Heart left ventricle (tissue), 16 donors: ENCODE measurements around the gene LAMB3. TPM values are rescaled to one million over a fixed set of nuclear protein-coding genes. Genes with fewer than 3 reads are reported as not detected.

ENCODE experiments used
- ATAC-seq, 4 donors: fragments of 200-7000 bp; cut with Tn5 transposase; one replicate each; pipeline ENCODE4 v1.9.1; 2020 to 2022; ENCODE audit warnings: moderate library complexity in 4 of 4, mild to moderate bottlenecking in 3 of 4, moderate number of reproducible peaks in 1 of 4
- DNase-seq, 5 donors: peaks; one replicate each; pipeline ENCODE4 v3.0.0-alpha.2; 2020
- H3K27ac ChIP-seq, 12 donors: fragments of 200-600 bp; sonication (generic) in 4 of 12; one replicate each; pipeline versions ENCODE4 v1.5.0 to v1.8.0; 2016 to 2022; ENCODE audit warnings: mild to moderate bottlenecking in 2 of 12
- H3K27me3 ChIP-seq, 9 donors: fragments of 200-600 bp; sonication (generic) in 2 of 9; one replicate each; pipeline versions ENCODE4 v1.5.1 to v1.8.0; 2016 to 2022; ENCODE audit warnings: mild to moderate bottlenecking in 3 of 9
- H3K36me3 ChIP-seq, 9 donors: fragments of 200-600 bp; sonication (generic) in 2 of 9; one replicate each; pipeline versions ENCODE4 v1.5.0 to v1.8.0; 2018 to 2022; ENCODE audit warnings: mild to moderate bottlenecking in 2 of 9
- H3K4me1 ChIP-seq, 12 donors: fragments of 200-600 bp; sonication (generic) in 4 of 12; one replicate each; pipeline versions ENCODE4 v1.5.0 to v1.8.0; 2016 to 2022; ENCODE audit warnings: mild to moderate bottlenecking in 3 of 12
- H3K4me3 ChIP-seq, 12 donors: fragments of 200-600 bp; sonication (generic) in 4 of 12; one replicate each; pipeline versions ENCODE4 v1.5.0 to v1.8.0; 2017 to 2022; ENCODE audit warnings: mild to moderate bottlenecking in 9 of 12, moderate library complexity in 4 of 12
- H3K9me3 ChIP-seq, 12 donors: fragments of 200-600 bp; sonication (generic) in 4 of 12; one replicate each; pipeline versions ENCODE4 v1.5.0 to v1.8.0; 2016 to 2022; ENCODE audit warnings: mild to moderate bottlenecking in 1 of 12
- POLR2A ChIP-seq, 2 donors: fragments of 450-650 bp; IDR thresholded peaks; one replicate each; pipeline ENCODE4 v1.6.1; 2017; ENCODE audit warnings: antibody characterized with exemption in 2 of 2, mild to moderate bottlenecking in 2 of 2, moderate library complexity in 2 of 2
- WGBS, 4 donors: extraction: QIAGEN DNeasy Blood & Tissue Kit in 2 of 4; methylation state at CpG; one replicate each; pipeline versions ENCODE4 v1.1.5 to v1.1.7; 2013 to 2018; 5-methylcytosine and 5-hydroxymethylcytosine counted together
- intact Hi-C, 10 donors: fragments of 100-400 bp; cut with DNase I; formaldehyde crosslinking; loops; one replicate each; pipeline versions ENCODE4 v1.11.1 to v1.14.2; 2022
- polyA plus RNA-seq, 2 donors: library from polyadenylated mRNA; stranded (reverse); fragments of 200-250 nt; gene quantifications; one replicate each; pipeline ENCODE4 v1.2.3, GENCODE V29; 2013
- total RNA-seq, 9 donors: library from RNA; depleted of rRNA in 2 of 9; stranded (reverse); fragments of >200 nt in 2 of 9; fragmentation: NEBNext Ultra II Directional in 3 of 9; extraction: Animal tissue kit (Norgen Biotek cat#: 25700) in 3 of 9; gene quantifications; one replicate each; pipeline versions ENCODE4 v1.1.0 to v1.2.4, GENCODE V29; 2016 to 2023
- TF ChIP-seq, protein P1 (sequence below), 12 donors: fragments of 200-600 bp; sonication (generic) in 4 of 12; IDR thresholded peaks; one replicate each; pipeline versions ENCODE4 v1.5.0 to v1.8.0; 2018 to 2022; ENCODE audit warnings: antibody characterized with exemption in 12 of 12, mild to moderate bottlenecking in 5 of 12
- donor health status: ischemic (EF 13 %, LVEDD 7.1; RV severe dilation, severe dysfunction).
- donor health status: healthy with polysubstance abuse.
- donor health status: DM: no; HTN: yes; CAD: no.
- donor health status: DM: no; HTN: no; CAD: no.
- donor health status: ischemic (EF 25% LVEDD 6.9; RV normal size, moderate dysfunction).
- donor health status: ischemic (EF 25% LVEDD 5.7; RV mildly dilated, moderate dysfunction).
- donor health status: healthy.
- donor health status: DM: yes; HTN: yes; CAD: no.
- donor health status: ischemic (EF 35%, LVEDD 5.7; RV mildly dilated, moderate dysfunction).
- donor health status: nonischemic (EF 11% LVEDD 7.7; RV severe dilation, severe dysfunction).
- donor health status: DM: yes; HTN: yes; CAD: no.
- donor health status: PGD.
- donor health status: ischemic (EF 29% LVEDD 5.4; RV normal size, mild dysfunction).
- donor health status: nonischemic (EF 23%, LVEDD 6.1; RV moderate dilation, normal function).

The LAMB3 gene
- total and polyA plus RNA-seq, 11 donors: 0.83 to 7.4 (median 3.6) TPM

DNA sequence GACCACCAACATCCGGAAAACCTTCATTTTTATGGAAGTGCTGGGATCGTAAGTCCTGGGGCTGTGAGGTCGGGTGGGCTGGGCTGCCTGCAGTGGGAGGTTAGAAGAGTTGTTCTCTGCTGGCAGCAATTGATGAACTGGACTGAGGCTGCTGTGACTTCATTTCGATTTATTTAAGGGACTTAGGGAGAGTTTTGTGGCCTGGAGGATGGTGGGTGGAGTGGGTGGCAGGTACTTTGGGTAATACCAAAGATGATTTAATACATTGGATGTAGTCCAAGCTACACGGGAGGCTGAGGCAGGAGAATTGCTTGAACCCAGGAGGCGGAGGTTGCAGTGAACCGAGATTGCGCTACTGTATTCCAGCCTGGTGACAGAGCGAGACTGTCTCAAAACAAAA lies 57.2 kb downstream of the LAMB3 start:
- Histone ChIP-seq H3K27me3 (no peaks in the 10 kb centered on the region), H3K27ac (no peak overlapping the region), H3K36me3 (no peaks in the 10 kb centered on the region), H3K9me3 (no peaks in the 10 kb centered on the region), H3K4me3 (no peak overlapping the region), H3K4me1 (peaks cover 0 to 3% (median 0%) of the 10 kb centered on the region in 12 donors)
- intact Hi-C loops: no loop called here
- no peak for TF ChIP-seq POLR2A (IDR thresholded peaks at IDR 0.05)
- TF ChIP-seq, protein P1, sequence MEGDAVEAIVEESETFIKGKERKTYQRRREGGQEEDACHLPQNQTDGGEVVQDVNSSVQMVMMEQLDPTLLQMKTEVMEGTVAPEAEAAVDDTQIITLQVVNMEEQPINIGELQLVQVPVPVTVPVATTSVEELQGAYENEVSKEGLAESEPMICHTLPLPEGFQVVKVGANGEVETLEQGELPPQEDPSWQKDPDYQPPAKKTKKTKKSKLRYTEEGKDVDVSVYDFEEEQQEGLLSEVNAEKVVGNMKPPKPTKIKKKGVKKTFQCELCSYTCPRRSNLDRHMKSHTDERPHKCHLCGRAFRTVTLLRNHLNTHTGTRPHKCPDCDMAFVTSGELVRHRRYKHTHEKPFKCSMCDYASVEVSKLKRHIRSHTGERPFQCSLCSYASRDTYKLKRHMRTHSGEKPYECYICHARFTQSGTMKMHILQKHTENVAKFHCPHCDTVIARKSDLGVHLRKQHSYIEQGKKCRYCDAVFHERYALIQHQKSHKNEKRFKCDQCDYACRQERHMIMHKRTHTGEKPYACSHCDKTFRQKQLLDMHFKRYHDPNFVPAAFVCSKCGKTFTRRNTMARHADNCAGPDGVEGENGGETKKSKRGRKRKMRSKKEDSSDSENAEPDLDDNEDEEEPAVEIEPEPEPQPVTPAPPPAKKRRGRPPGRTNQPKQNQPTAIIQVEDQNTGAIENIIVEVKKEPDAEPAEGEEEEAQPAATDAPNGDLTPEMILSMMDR (IDR thresholded peaks at IDR 0.05): no peak
- ATAC-seq (no peak), DNase-seq (no peak)
- 69 to 82% (median 74%) methylated on average over 9 of the region's 9 CpGs for WGBS, 4 donors

DNA sequence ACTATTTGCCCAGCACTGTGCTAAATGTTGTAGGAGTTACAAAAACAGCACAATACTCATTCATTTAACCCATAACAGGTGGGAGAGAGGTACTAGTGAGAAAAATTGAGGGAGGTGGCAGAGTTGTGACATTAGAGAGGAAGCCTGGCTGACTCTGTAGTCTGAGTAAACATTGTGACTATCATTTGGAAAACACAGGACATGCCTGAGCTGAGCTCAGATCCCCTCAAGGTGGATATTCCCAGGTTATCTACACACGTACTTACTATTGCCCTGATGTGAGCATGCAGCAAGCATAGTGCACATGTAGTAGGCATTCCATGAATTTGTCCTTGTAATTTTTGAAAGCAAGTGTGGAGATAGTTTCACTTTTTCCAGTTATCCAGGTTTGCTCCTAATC lies 57.8 kb downstream of the LAMB3 start:
- TF ChIP-seq, protein P1 (IDR thresholded peaks at IDR 0.05): no peak
- no peak for TF ChIP-seq POLR2A (IDR thresholded peaks at IDR 0.05)
- no peak overlapping the region for H3K4me3 ChIP-seq
- H3K27me3 ChIP-seq: no peaks in the 10 kb centered on the region
- no peak for DNase-seq
- no peak for ATAC-seq
- intact Hi-C loops: loop anchor here in 4 of 10 donors (5.0 kb wide), 1 partner anchor 33 kb away; no protein-coding TSS in a partner anchor
- H3K36me3 ChIP-seq: no peaks in the 10 kb centered on the region
- H3K4me1 ChIP-seq: peaks cover 0 to 3% (median 0%) of the 10 kb centered on the region in 12 donors
- no peaks in the 10 kb centered on the region for H3K9me3 ChIP-seq
- 62 to 86% (median 81%) methylated on average over 1 of the region's 1 CpG for WGBS, 4 donors
- H3K27ac ChIP-seq: no peak overlapping the region

DNA sequence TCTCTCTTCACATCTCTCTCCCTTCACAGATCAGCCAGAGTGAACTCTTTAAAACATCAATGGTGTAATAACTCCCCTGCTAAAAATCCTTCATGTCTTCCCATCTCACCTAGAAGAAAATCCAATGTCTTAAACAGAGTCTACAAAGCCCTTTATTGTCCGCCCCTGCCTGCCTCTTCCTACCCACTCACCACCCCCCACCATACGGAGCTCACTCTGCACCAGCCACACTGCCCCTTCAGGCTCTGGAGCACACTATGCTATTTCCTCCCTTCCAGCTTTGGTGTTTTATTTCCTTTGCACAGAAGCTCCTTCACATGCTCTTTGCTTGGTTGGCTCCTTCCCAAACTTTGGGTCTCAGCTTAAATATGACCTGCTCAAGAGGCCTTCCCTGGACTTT lies 58.5 kb downstream of the LAMB3 start:
- ATAC-seq (no peak), DNase-seq (no peak)
- Histone ChIP-seq H3K27ac (no peak overlapping the region), H3K9me3 (no peaks in the 10 kb centered on the region), H3K4me1 (peaks cover 0 to 3% (median 0%) of the 10 kb centered on the region in 12 donors), H3K27me3 (no peaks in the 10 kb centered on the region), H3K36me3 (no peaks in the 10 kb centered on the region), H3K4me3 (no peak overlapping the region)
- 62 to 75% (median 71%) methylated on average over 2 of the region's 2 CpGs for WGBS, 4 donors
- intact Hi-C loops: loop anchor here in 4 of 10 donors (5.0 kb wide), 1 partner anchor 34 kb away; no protein-coding TSS in a partner anchor
- TF ChIP-seq POLR2A (IDR thresholded peaks at IDR 0.05): no peak
- TF ChIP-seq, protein P1 (IDR thresholded peaks at IDR 0.05): no peak

DNA sequence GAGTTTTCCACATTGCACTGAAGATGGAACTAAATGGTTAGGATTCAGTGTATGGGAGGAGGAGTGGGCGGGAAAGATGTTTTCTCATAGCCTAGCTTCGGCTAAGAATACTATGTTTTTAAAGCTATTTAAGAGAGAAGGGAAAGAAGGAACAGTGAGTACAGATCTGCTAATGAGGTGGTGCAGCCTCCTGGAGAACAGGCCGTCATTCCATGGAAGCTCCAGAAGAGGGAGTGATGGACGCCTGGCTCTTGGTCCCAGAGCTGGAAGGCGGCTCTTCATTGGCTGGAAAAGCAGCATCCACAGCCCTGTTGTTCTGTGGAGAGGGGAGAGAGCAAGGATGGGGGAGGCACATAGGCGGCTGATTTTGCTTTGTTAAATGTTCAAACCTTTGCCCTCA lies 61.8 kb downstream of the LAMB3 start:
- peaks cover 0 to 11% (median 0%) of the 10 kb centered on the region in 9 donors for H3K27me3 ChIP-seq
- intact Hi-C loops: loop anchor here in 4 of 10 donors (5.0 kb wide), 1 partner anchor 37 kb away; no protein-coding TSS in a partner anchor
- DNase-seq: peak in 1 of 5 donors; percentile 49
- no peak overlapping the region for H3K4me3 ChIP-seq
- 45 to 66% (median 56%) methylated on average over 6 of the region's 6 CpGs for WGBS, 4 donors
- no peak overlapping the region for H3K27ac ChIP-seq
- H3K4me1 ChIP-seq: peaks cover 0 to 12% (median 7%) of the 10 kb centered on the region in 12 donors
- H3K36me3 ChIP-seq: no peaks in the 10 kb centered on the region
- peak in 2 of 4 donors; percentile 19 to 62 for ATAC-seq
- TF ChIP-seq POLR2A (IDR thresholded peaks at IDR 0.05): no peak
- TF ChIP-seq, protein P1 (IDR thresholded peaks at IDR 0.05): peak in 11 of 12 donors; percentile 17 to 58 (median 41)
- H3K9me3 ChIP-seq: no peaks in the 10 kb centered on the region
